OCI-LY7 (cell line): ENCODE measurements around the gene ZBTB39. TPM values are rescaled to one million over a fixed set of nuclear protein-coding genes. Genes with fewer than 3 reads are reported as not detected.

Source experiments
- total RNA-seq, 2 experiments: library from RNA; depleted of rRNA in 1 of 2; stranded (reverse); fragments of >200 nt in 1 of 2; shearing (Covaris generic) in 1 of 2; gene quantifications; 2 replicates each; pipeline ENCODE4 v1.2.3, GENCODE V29; 2014 to 2022

The ZBTB39 gene
- total RNA-seq, 2 experiments from 2014 or later = 10.0 to 10.9 TPM

Other genes starting within 250 kb of the ZBTB39 start
- 1.2 and 1.4 TPM in 2 replicates for gene HSD17B6, start 243.2 kb downstream of the ZBTB39 start, total RNA-seq (2014; rRNA removed; shearing (Covaris generic))
- gene HSD17B6, start 243.2 kb downstream of the ZBTB39 start, total RNA-seq (2022) = 6.0 and 6.6 TPM in 2 replicates
- gene SDR9C7, start 72.1 kb downstream of the ZBTB39 start, total RNA-seq (2014; rRNA removed; shearing (Covaris generic)) = not detected in 2 replicates
- not detected in 2 replicates for gene SDR9C7, start 72.1 kb downstream of the ZBTB39 start, total RNA-seq (2022)
- 0.06 and 0.15 TPM in 2 replicates for gene RDH16, start 48.9 kb downstream of the ZBTB39 start, total RNA-seq (2014; rRNA removed; shearing (Covaris generic))
- 0.13 and 0.41 TPM in 2 replicates for gene RDH16, start 48.9 kb downstream of the ZBTB39 start, total RNA-seq (2022)
- gene TAC3, start 10.0 kb upstream of the ZBTB39 start, total RNA-seq (2014; rRNA removed; shearing (Covaris generic)) = not detected in 2 replicates
- gene TAC3, start 10.0 kb upstream of the ZBTB39 start, total RNA-seq (2022) = not detected in 2 replicates
- 0.05 and 0.47 TPM in 2 replicates for gene MYO1A, start 43.6 kb upstream of the ZBTB39 start, total RNA-seq (2014; rRNA removed; shearing (Covaris generic))
- 0.19 and 0.79 TPM in 2 replicates for gene MYO1A, start 43.6 kb upstream of the ZBTB39 start, total RNA-seq (2022)
- 39.8 and 45.7 TPM in 2 replicates for gene NEMP1, start 72.2 kb upstream of the ZBTB39 start, total RNA-seq (2014; rRNA removed; shearing (Covaris generic))
- gene NEMP1, start 72.2 kb upstream of the ZBTB39 start, total RNA-seq (2022) = 85.2 and 86.3 TPM in 2 replicates
- gene NAB2, start 82.6 kb upstream of the ZBTB39 start, total RNA-seq (2014; rRNA removed; shearing (Covaris generic)) = 8.5 and 9.6 TPM in 2 replicates
- 4.7 and 6.8 TPM in 2 replicates for gene NAB2, start 82.6 kb upstream of the ZBTB39 start, total RNA-seq (2022)
- gene STAT6, start 104.8 kb upstream of the ZBTB39 start, total RNA-seq (2014; rRNA removed; shearing (Covaris generic)) = 72.3 and 73.6 TPM in 2 replicates
- 118 and 128 TPM in 2 replicates for gene STAT6, start 104.8 kb upstream of the ZBTB39 start, total RNA-seq (2022)
- 1.1 and 2.2 TPM in 2 replicates for gene LRP1, start 121.9 kb upstream of the ZBTB39 start, total RNA-seq (2014; rRNA removed; shearing (Covaris generic))
- 2.3 and 4.4 TPM in 2 replicates for gene LRP1, start 121.9 kb upstream of the ZBTB39 start, total RNA-seq (2022)
- gene LRP1-AS, start 141.1 kb upstream of the ZBTB39 start, total RNA-seq (2014; rRNA removed; shearing (Covaris generic)) = not detected in 2 replicates
- not detected in 2 replicates for gene LRP1-AS, start 141.1 kb upstream of the ZBTB39 start, total RNA-seq (2022)
- gene NXPH4, start 210.2 kb upstream of the ZBTB39 start, total RNA-seq (2014; rRNA removed; shearing (Covaris generic)) = 4.7 and 5.3 TPM in 2 replicates
- gene NXPH4, start 210.2 kb upstream of the ZBTB39 start, total RNA-seq (2022) = 9.8 and 10.5 TPM in 2 replicates
- gene SHMT2, start 223.2 kb upstream of the ZBTB39 start, total RNA-seq (2014; rRNA removed; shearing (Covaris generic)) = 394 and 400 TPM in 2 replicates
- gene SHMT2, start 223.2 kb upstream of the ZBTB39 start, total RNA-seq (2022) = 415 and 438 TPM in 2 replicates
- gene STAC3, start 244.6 kb upstream of the ZBTB39 start, total RNA-seq (2014; rRNA removed; shearing (Covaris generic)) = 1.4 and 2.5 TPM in 2 replicates
- gene STAC3, start 244.6 kb upstream of the ZBTB39 start, total RNA-seq (2022) = 6.8 and 7.7 TPM in 2 replicates